ENCODE results near the gene LAMA2. TPM values are rescaled to one million over a fixed set of nuclear protein-coding genes. Genes with fewer than 3 reads are reported as not detected.

Gene LAMA2
- total RNA-seq, 1 donor = 9.4 TPM

DNA sequence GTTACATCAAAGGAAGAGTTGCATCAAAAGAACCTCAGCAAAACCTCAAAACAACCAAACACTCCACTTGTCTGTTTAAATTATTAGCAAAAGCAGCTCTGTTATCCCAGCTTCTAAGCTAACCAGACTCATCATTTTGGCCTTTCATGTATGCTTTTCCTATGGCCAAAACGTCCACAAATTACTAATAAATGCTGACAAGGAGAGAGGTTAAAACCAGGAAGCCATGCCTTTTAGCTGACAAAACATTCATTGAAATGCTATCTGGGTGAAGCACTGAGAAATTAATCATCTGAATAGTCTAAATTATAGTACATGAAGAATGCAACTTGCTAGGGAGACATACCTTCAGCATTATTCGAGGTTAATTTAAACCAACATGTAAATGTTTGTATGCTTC lies 80.6 kb downstream of the LAMA2 start:
- no peak overlapping the region for H3K4me2 ChIP-seq (ENCODE audit: insufficient read depth, low read length)

GRCh38 chr6:128964233-128964755 lies 81.4 kb downstream of the LAMA2 start:
- Histone ChIP-seq H4K20me1 (ENCODE audit: insufficient read depth, low read length) (no peaks in the 10 kb centered on the region), H3K4me2 (ENCODE audit: insufficient read depth, low read length) (no peak overlapping the region), H3K27me3 (ENCODE audit: insufficient read depth, low read length) (no peaks in the 10 kb centered on the region), H3K9me3 (ENCODE audit: low read depth, low read length) (no peaks in the 10 kb centered on the region), H2AFZ (ENCODE audit: low read length) (no peak overlapping the region), H3K4me1 (ENCODE audit: insufficient read depth, low read length) (no peaks in the 10 kb centered on the region), H3K36me3 (ENCODE audit: insufficient read depth, low read length) (no peaks in the 10 kb centered on the region), H3K4me3 (ENCODE audit: insufficient read depth, low read length) (no peak overlapping the region), H3K27ac (ENCODE audit: low read depth, low read length) (no peak overlapping the region), H3K79me2 (ENCODE audit: insufficient read depth, low read length) (no peaks in the 10 kb centered on the region)
- TF ChIP-seq, protein P1, sequence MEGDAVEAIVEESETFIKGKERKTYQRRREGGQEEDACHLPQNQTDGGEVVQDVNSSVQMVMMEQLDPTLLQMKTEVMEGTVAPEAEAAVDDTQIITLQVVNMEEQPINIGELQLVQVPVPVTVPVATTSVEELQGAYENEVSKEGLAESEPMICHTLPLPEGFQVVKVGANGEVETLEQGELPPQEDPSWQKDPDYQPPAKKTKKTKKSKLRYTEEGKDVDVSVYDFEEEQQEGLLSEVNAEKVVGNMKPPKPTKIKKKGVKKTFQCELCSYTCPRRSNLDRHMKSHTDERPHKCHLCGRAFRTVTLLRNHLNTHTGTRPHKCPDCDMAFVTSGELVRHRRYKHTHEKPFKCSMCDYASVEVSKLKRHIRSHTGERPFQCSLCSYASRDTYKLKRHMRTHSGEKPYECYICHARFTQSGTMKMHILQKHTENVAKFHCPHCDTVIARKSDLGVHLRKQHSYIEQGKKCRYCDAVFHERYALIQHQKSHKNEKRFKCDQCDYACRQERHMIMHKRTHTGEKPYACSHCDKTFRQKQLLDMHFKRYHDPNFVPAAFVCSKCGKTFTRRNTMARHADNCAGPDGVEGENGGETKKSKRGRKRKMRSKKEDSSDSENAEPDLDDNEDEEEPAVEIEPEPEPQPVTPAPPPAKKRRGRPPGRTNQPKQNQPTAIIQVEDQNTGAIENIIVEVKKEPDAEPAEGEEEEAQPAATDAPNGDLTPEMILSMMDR (IDR thresholded peaks at IDR 0.05; ENCODE audit: extremely low read depth, low read depth, low read length) = no peak
- no peak for DNase-seq (ENCODE audit: insufficient read length, low spot score, missing footprints)

More for the DNA sequence above, 80.6 kb downstream of the LAMA2 start:
- no peak overlapping the region for H2AFZ ChIP-seq (ENCODE audit: low read length)
- H3K79me2 ChIP-seq (ENCODE audit: insufficient read depth, low read length) = no peaks in the 10 kb centered on the region
- TF ChIP-seq, protein P1 (IDR thresholded peaks at IDR 0.05; ENCODE audit: extremely low read depth, low read depth, low read length) = no peak
- DNase-seq (ENCODE audit: insufficient read length, low spot score, missing footprints) = no peak
- H4K20me1 ChIP-seq (ENCODE audit: insufficient read depth, low read length) = no peaks in the 10 kb centered on the region
- no peak overlapping the region for H3K27ac ChIP-seq (ENCODE audit: low read depth, low read length)
- no peaks in the 10 kb centered on the region for H3K9me3 ChIP-seq (ENCODE audit: low read depth, low read length)
- H3K4me1 ChIP-seq (ENCODE audit: insufficient read depth, low read length) = no peaks in the 10 kb centered on the region
- H3K27me3 ChIP-seq (ENCODE audit: insufficient read depth, low read length) = no peaks in the 10 kb centered on the region
- H3K36me3 ChIP-seq (ENCODE audit: insufficient read depth, low read length) = no peaks in the 10 kb centered on the region
- H3K4me3 ChIP-seq (ENCODE audit: insufficient read depth, low read length) = no peak overlapping the region

DNA sequence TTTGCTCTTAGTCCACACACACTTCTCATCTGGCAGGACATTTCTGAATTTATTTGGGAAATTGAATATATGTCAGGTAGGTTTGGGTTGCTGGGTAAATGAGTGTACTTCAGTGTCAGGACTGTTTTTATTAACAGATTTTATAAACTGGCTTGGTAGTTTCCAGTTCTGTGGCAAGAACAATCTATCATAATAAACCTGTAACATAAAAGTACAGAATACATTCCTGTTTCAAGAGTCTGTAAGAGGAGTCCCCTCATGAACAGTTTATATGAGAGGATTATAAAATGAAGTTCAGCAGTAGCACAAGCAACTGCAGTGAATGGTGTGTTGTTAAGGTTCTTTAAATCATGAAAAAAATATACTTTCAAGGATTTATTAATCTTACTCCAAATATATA lies 81.8 kb downstream of the LAMA2 start:
- no peaks in the 10 kb centered on the region for H3K79me2 ChIP-seq (ENCODE audit: insufficient read depth, low read length)
- H3K4me2 ChIP-seq (ENCODE audit: insufficient read depth, low read length) = no peak overlapping the region
- DNase-seq (ENCODE audit: insufficient read length, low spot score, missing footprints) = no peak
- no peaks in the 10 kb centered on the region for H3K9me3 ChIP-seq (ENCODE audit: low read depth, low read length)
- no peaks in the 10 kb centered on the region for H4K20me1 ChIP-seq (ENCODE audit: insufficient read depth, low read length)
- no peak overlapping the region for H3K27ac ChIP-seq (ENCODE audit: low read depth, low read length)
- H2AFZ ChIP-seq (ENCODE audit: low read length) = no peak overlapping the region
- no peaks in the 10 kb centered on the region for H3K27me3 ChIP-seq (ENCODE audit: insufficient read depth, low read length)
- H3K4me1 ChIP-seq (ENCODE audit: insufficient read depth, low read length) = no peaks in the 10 kb centered on the region
- TF ChIP-seq, protein P1 (IDR thresholded peaks at IDR 0.05; ENCODE audit: extremely low read depth, low read depth, low read length) = no peak
- H3K4me3 ChIP-seq (ENCODE audit: insufficient read depth, low read length) = no peak overlapping the region
- no peaks in the 10 kb centered on the region for H3K36me3 ChIP-seq (ENCODE audit: insufficient read depth, low read length)

GRCh38 chr6:128966934-128967333 lies 84.0 kb downstream of the LAMA2 start:
- Histone ChIP-seq H2AFZ (ENCODE audit: low read length) (no peak overlapping the region), H3K4me1 (ENCODE audit: insufficient read depth, low read length) (no peaks in the 10 kb centered on the region)
- TF ChIP-seq, protein P1 (IDR thresholded peaks at IDR 0.05; ENCODE audit: extremely low read depth, low read depth, low read length) = no peak

More at GRCh38 chr6:128966934-128967333, 84.0 kb downstream of the LAMA2 start:
- Histone ChIP-seq H3K9me3 (ENCODE audit: low read depth, low read length) (no peaks in the 10 kb centered on the region), H3K79me2 (ENCODE audit: insufficient read depth, low read length) (no peaks in the 10 kb centered on the region), H4K20me1 (ENCODE audit: insufficient read depth, low read length) (no peaks in the 10 kb centered on the region), H3K4me2 (ENCODE audit: insufficient read depth, low read length) (no peak overlapping the region), H3K27ac (ENCODE audit: low read depth, low read length) (no peak overlapping the region), H3K36me3 (ENCODE audit: insufficient read depth, low read length) (no peaks in the 10 kb centered on the region), H3K27me3 (ENCODE audit: insufficient read depth, low read length) (no peaks in the 10 kb centered on the region), H3K4me3 (ENCODE audit: insufficient read depth, low read length) (no peak overlapping the region)
- DNase-seq (ENCODE audit: insufficient read length, low spot score, missing footprints) = no peak

Measured in osteoblast (primary cell).